AG04449 (cell line): ENCODE results near the gene SUMO3.

ENCODE experiments used
- CTCF ChIA-PET: fragments of 350-600 bp; formaldehyde crosslinking; extraction: SDS; loops from one replicate; lab custom pipeline; 2021; ENCODE audit warnings: antibody characterized with exemption; lab: Yijun Ruan, JAX
- POLR2A ChIA-PET: fragments of 400-600, 350-600 bp; formaldehyde crosslinking; extraction: SDS; loops from one replicate; lab custom pipeline; 2020; ENCODE audit warnings: antibody characterized with exemption, inconsistent platforms; lab: Yijun Ruan, JAX
- DNase-seq: peaks from one replicate; pipeline ENCODE4 v3.0.0-alpha.2; 2010; ENCODE audit warnings: low read depth, low spot score
- H3K4me3 ChIP-seq: 2 replicates; pipeline ENCODE4 v1.5.1; 2011; ENCODE audit warnings: low read depth, mild to moderate bottlenecking, control low read depth, low read length
- TF ChIP-seq, protein P1 (sequence below): IDR thresholded peaks from one replicate; pipeline ENCODE4 v1.5.1; 2011; ENCODE audit warnings: mild to moderate bottlenecking, moderate library complexity, low read length, control low read depth, inconsistent platforms; ENCODE audit not compliant: insufficient read depth; ENCODE audit errors: missing control alignments

SUMO3 gene

DNA sequence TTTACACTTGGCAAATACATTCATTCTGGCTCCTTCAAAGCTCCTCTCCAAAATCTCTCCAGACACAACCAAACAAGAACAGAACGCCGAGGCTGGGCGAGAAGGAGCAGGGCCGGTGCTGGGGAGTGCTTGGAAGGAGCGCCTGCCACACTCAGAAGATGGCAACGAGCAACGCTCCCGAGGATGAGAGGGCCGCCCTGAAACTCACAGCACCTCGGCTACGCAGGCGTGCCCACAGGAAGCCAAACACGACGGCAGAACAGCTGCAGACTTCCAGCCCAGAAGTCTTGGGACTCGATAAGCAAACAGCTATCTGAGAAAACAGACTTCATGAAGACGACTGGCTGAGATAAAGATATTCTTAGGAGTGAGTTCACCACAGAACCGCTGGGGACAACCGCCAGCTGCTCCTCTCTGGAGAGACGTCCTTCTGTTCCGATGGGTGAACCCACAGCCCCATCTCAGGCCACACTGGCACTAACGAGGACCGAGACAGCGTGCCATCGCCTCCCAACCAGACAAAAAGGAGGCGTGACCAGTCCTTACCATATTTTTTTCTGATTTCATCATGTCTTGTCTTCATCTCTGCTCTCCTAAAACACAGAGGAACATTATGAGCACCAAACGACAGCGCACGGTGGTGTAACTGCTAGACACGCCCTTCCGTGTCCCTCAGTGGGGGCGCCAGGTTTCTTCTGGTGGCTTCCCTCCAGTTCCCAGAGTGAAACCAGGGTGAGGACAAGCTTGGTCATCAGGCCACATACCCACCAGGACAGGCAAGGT is 37.0 kb upstream of the SUMO3 start:
- no peak for DNase-seq
- ChIA-PET CTCF (interaction anchor here (1.6 kb wide), 1 partner anchor 9 kb away, joined by 5 read pairs; no protein-coding TSS in a partner anchor), POLR2A (no interaction called here)
- TF ChIP-seq, protein P1, sequence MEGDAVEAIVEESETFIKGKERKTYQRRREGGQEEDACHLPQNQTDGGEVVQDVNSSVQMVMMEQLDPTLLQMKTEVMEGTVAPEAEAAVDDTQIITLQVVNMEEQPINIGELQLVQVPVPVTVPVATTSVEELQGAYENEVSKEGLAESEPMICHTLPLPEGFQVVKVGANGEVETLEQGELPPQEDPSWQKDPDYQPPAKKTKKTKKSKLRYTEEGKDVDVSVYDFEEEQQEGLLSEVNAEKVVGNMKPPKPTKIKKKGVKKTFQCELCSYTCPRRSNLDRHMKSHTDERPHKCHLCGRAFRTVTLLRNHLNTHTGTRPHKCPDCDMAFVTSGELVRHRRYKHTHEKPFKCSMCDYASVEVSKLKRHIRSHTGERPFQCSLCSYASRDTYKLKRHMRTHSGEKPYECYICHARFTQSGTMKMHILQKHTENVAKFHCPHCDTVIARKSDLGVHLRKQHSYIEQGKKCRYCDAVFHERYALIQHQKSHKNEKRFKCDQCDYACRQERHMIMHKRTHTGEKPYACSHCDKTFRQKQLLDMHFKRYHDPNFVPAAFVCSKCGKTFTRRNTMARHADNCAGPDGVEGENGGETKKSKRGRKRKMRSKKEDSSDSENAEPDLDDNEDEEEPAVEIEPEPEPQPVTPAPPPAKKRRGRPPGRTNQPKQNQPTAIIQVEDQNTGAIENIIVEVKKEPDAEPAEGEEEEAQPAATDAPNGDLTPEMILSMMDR, result no peak
- no peak overlapping the region for H3K4me3 ChIP-seq

DNA sequence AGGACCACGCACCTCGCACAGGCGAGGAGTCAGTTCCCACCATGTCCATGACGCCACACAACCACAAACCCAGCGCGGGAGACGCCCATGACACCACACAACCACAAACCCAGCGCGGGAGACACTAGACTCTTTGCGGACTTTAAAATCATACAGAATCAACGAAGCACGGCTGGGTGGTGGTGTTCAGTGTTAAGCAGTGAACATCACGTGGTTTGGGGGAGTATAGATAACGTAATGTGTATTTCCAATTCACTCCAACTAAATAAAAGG is 36.5 kb upstream of the SUMO3 start:
- POLR2A ChIA-PET, result no interaction called here
- no peak for DNase-seq
- H3K4me3 ChIP-seq, result no peak overlapping the region
- TF ChIP-seq, protein P1, result no peak
- CTCF ChIA-PET, result interaction anchor here (1.6 kb wide), 1 partner anchor 8 kb away, joined by 5 read pairs; no protein-coding TSS in a partner anchor

DNA sequence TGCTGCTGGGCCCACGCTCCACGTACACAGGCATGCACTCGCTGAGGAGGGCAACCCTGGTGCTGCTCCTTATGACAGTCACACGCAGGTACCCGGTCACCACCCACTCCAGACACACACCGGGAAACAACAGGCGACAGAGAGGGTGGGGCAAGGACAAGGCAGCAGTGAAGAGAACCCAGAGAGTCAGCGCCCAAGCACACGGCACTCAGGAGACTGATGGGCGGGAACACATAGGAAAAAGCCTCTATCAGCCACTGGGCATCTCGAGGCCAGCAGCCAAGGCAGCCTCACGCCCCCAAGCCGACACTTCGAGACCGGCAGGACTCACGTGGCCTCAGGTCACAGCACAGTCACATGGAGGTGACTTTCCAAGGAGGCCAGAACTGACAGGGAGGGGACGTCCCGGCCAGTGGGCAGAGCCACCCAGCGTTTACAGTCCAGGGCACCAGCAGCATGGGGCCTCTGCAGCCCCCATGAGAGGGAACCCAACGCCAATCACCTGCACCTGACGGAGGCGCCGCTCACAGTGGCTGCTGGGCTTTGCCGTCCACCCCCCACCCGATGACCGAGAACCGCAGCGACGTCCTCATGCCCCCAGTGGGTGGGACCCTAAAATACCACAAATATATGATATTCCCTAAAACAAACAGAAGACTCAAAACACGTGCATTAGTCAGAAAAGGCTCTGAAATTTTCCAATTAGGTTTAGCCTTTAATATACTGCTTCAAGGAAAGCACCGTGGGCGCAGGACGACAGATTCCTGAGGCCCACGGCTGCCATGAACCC is 35.9 kb upstream of the SUMO3 start:
- H3K4me3 ChIP-seq, result no peak overlapping the region
- CTCF ChIA-PET, result no interaction called here
- TF ChIP-seq, protein P1, result no peak
- POLR2A ChIA-PET, result no interaction called here
- no peak for DNase-seq

DNA sequence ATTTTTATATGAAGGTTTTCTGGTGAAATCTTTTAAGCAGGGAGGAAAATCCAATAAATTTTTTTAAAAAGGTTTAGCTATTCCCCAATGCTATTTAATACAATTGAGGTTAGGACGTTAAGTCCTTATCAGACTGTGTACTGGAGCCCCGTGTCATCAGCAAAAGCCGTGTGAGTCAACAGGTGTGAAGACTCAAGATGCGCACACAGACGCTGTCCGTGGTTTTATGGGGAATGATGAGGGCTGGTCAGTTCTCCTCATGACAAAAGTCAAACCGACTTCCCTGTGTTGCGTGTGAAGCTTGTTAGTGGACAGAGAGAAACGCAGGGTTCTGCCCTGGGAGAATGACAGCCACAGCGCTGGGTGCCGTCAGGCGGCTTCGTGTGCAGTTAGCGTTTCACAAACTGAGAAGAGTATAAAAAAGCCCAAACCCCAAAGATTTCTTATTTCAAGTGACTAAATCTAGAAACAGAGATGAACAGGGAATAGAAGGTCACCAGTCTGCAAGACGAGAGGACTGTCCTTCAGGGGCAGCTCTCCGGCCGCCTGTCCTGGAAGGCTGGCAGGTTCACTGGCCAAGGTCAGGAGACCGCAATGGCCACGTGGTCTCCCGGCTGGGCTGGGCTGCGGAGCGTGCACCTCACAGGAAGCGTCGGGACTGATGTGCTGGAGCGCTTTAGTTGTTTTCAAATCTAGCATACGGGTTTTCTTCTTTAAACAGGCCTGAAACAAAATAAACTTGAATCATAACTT is 33.2 kb upstream of the SUMO3 start:
- TF ChIP-seq, protein P1, result no peak
- POLR2A ChIA-PET, result no interaction called here
- no peak for DNase-seq
- CTCF ChIA-PET, result no interaction called here
- no peak overlapping the region for H3K4me3 ChIP-seq

DNA sequence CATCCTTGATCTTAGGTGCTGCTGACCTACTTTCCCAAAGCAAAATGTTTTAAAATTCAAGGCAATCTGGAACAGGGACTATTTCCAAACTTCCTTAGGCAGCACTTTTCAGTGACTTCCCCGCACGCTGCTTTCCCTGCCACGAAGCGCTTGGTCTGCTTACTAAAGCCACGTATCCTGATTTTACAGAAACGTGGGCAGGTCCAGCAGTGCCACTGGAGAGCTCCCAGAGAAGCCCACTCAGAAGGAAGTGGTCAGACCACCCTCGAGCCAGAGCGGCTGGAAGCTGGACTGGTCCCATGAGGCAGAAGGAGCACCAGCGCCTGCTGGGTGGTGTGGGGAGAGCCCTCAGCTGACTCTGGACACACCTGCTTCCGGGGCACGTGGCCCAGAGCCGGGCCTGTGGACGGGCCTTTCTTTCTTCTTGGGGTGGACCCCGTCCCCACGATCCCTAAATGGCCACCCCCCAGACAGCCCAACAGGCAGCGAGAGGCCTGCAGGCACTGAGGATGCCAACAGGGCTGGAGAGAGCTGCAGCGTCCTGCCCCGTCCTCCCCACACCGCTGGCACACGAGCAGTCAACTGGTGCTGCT is 32.4 kb upstream of the SUMO3 start:
- TF ChIP-seq, protein P1, result no peak
- no peak for DNase-seq
- ChIA-PET POLR2A (no interaction called here), CTCF (no interaction called here)
- H3K4me3 ChIP-seq, result no peak overlapping the region
